Erythroblast (primary cell): ENCODE measurements around the gene MBD2.

ENCODE experiments used
- DNase-seq, 2 experiments: peaks; one replicate each; lab custom pipeline; 2025; lab: John Stamatoyannopoulos, UW
- GATA1 ChIP-seq: IDR thresholded peaks from 2 replicates; pipeline ENCODE4 v1.6.1; 2011; ENCODE audit warnings: low read depth, mild to moderate bottlenecking, control low read depth, low read length, moderate library complexity
- POLR2A ChIP-seq: IDR thresholded peaks from 2 replicates; pipeline ENCODE4 v1.6.1; 2011; ENCODE audit warnings: mild to moderate bottlenecking, low read length

Gene MBD2

GRCh38 chr18:54163453-54163852, 61.0 kb downstream of the MBD2 start:
- no peak for DNase-seq

GRCh38 chr18:54162431-54162830, 62.0 kb downstream of the MBD2 start:
- no peak for TF ChIP-seq POLR2A
- TF ChIP-seq GATA1, result no peak
- DNase-seq, result no peak

More at GRCh38 chr18:54163453-54163852, 61.0 kb downstream of the MBD2 start:
- no peak for TF ChIP-seq GATA1

- TF ChIP-seq GATA1 (no peak), POLR2A (no peak)
- DNase-seq, result no peak
Measured at GRCh38 chr18:54161267-54161666, 63.2 kb downstream of the MBD2 start.

DNA sequence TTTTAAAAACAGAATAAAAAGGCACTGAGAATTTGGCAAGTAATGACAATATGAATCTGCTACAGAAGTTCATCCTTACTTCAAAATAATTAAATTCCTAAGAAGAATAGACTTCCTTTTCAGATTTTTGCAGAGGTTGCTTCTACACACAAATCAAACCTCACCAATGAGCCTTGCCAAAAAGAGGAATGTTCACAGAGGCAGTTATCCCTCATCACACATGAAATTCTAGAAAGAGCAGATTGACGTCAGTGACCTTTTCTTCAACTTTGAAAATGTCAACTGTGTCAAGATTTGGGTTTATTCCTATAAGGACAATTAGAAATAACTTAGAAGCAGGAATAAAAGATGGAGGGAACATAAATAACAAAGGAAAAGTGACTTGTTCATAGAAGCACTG, 64.6 kb downstream of the MBD2 start:
- TF ChIP-seq GATA1 (no peak), POLR2A (no peak)
- DNase-seq, result no peak

GRCh38 chr18:54157646-54158385, 66.7 kb downstream of the MBD2 start:
- TF ChIP-seq POLR2A, result no peak
- TF ChIP-seq GATA1, result no peak
- DNase-seq, result no peak

GRCh38 chr18:54155412-54155811, 69.1 kb downstream of the MBD2 start:
- DNase-seq, result no peak
- no peak for TF ChIP-seq GATA1
- no peak for TF ChIP-seq POLR2A

DNA sequence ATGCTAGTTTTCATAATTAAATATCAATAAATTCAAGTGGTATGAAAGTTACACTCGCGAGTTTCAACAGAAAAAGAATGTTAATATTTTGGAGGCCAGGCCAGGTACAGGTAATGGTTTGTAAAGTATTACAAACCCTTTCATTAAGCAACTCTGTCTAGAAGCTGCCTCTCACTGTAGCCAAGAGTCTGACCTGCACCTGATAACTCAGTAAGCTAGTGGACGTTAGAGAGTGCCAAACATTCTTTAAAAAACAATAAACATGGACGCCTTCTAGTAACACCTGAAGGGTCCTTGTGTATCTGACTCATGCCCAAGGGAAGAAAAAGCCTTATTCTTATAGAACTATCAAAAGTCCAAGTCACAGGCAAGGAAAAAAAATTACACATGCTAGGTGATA, 70.2 kb downstream of the MBD2 start:
- TF ChIP-seq POLR2A (no peak), GATA1 (no peak)
- no peak for DNase-seq

DNA sequence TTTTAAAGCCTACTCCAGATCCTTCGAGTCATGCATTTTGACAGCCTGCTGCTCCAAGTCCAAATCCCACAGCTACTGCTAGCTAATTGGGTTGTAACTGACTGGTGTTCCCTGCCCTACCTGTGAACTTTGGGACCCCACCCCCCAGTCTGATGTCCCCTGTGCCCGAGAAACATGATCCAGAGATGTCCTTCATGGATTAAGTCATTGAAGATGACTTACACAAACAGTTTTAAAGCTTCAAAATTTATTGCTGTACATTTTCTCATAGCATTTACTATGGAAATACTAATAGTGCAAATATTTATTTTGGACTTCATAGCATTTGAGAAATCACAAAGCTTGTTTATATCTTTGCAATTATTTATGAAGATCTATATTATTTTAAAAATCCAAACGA, 73.1 kb downstream of the MBD2 start:
- no peak for TF ChIP-seq GATA1
- no peak for TF ChIP-seq POLR2A
- DNase-seq, result no peak

- DNase-seq, result no peak
- no peak for TF ChIP-seq GATA1
- TF ChIP-seq POLR2A, result no peak
Measured at GRCh38 chr18:54150226-54150625, 74.2 kb downstream of the MBD2 start.

DNA sequence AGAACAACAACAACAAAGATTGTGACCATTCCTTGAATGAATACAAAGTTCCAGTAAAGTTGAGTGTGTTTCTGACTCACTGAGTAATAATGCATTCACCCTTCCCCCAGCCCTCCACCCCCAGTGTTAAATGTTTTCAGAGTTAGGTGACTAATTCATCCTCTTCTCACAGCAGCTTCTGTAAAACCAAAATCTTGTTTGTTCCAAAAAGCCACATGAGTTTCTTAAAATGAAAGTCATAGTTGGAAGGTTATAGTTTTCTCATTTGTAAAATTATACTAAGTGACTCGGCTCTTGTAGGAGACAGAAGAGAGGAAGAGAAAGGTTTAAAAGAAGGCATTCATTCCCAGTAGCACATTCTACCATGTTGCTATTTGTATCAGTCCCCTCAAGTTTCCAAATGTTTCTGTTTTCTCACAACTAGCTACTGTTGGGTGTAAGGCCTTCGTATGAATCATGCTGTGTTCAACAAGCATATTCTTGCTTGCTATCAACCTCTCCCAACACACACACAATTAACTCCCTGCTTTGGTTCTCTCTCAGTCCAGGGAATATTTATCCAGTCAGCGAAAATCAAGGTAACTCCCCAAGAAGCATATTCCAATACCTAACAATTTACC, 75.3 kb downstream of the MBD2 start:
- TF ChIP-seq POLR2A, result no peak
- no peak for TF ChIP-seq GATA1
- DNase-seq, result no peak

GRCh38 chr18:54148678-54149077, 75.8 kb downstream of the MBD2 start:
- TF ChIP-seq GATA1 (no peak), POLR2A (no peak)

GRCh38 chr18:54148151-54148550, 76.3 kb downstream of the MBD2 start:
- no peak for DNase-seq
- no peak for TF ChIP-seq POLR2A
- no peak for TF ChIP-seq GATA1

More at GRCh38 chr18:54148678-54149077, 75.8 kb downstream of the MBD2 start:
- no peak for DNase-seq

GRCh38 chr18:54147439-54147838, 77.0 kb downstream of the MBD2 start:
- DNase-seq, result no peak
- TF ChIP-seq POLR2A, result no peak
- no peak for TF ChIP-seq GATA1

GRCh38 chr18:54141041-54141608, 83.3 kb downstream of the MBD2 start:
- TF ChIP-seq POLR2A, result no peak
- no peak for TF ChIP-seq GATA1
- no peak for DNase-seq
